ENCODE data around the gene PAX7.

Gene PAX7

DNA sequence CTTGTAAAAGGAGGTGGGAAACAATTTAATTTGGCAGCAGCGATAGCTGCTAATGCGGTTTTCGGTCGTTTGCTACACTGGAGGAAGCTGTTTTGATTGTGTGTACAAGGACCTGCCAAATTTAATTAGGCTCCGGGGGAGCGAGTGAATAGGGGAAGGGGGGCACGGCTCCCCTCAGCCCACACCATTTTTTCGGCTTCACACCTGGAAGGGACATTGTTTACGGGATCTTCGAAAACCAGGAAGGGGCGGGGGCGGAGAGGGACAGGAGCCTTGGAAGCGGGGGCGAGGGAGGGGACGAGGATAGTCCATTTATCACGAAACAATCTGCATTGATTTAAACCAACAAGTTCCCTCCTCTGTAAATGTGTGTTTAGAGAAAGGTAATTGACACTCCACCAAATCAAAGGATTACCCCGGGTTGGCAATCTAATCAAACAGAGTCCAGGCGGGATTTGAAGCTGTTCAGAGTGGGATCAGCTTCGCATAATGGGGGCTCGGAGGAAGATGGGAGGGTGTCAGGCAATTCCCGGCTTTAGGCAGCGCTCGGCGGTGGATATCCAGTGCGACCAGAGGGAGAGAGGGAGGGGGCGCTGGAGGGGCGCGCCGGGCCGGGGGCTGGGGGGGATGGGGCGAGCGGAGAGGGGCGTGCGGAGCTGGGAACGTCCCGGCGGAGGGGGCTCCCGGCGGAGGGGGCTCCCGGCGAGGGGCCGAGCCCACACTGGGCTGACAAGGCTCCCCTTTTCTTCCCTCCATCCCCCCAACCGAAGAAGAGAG, 9.8 kb downstream of the PAX7 start:
- no peak for DNase-seq (ENCODE audit: low spot score)

DNA sequence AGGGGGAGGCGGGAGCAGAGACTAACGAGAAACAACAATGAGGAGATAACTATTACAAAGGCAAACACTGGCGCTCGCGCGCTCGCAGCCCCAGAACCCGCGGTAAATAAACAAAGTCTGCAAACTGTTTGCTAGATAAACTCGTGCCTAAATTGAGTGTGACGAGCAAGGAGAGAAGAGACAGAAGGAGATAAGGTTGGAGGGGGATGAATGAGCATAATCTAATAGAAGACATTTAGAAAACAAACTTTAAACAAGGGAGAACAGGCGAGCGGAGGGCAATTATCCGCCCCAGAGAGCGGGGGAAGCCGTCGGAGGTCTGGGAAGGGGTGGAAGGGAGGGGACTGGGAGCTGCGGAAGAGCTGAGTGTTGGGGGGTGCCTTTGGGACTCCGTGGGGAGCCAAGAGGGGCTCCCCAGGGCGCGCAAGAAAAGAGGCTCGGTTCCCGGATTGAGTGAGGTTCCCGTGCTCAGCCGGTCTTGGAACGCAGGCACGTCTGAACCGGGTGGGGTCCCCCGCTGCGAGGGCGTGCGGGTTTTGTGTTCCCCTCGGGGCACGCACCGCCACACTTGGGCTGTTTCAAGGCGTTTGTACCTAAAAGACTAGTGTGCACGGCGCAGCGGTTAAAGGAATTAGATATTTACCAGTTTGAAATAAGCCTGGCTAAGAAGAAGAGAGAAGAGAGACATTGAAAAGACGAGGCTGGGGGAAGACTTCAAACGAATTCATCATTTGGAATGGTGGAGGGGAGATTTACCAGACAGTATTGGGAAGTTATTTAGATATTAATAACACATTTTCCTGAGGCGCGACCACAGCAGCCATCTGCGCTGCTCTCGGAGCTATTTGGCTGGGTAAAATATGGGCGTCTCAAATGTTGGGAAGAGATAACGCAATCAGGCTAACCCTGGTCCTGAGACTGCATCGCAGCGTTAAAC, 10.6 kb downstream of the PAX7 start:
- no peak for DNase-seq (ENCODE audit: low spot score)

DNA sequence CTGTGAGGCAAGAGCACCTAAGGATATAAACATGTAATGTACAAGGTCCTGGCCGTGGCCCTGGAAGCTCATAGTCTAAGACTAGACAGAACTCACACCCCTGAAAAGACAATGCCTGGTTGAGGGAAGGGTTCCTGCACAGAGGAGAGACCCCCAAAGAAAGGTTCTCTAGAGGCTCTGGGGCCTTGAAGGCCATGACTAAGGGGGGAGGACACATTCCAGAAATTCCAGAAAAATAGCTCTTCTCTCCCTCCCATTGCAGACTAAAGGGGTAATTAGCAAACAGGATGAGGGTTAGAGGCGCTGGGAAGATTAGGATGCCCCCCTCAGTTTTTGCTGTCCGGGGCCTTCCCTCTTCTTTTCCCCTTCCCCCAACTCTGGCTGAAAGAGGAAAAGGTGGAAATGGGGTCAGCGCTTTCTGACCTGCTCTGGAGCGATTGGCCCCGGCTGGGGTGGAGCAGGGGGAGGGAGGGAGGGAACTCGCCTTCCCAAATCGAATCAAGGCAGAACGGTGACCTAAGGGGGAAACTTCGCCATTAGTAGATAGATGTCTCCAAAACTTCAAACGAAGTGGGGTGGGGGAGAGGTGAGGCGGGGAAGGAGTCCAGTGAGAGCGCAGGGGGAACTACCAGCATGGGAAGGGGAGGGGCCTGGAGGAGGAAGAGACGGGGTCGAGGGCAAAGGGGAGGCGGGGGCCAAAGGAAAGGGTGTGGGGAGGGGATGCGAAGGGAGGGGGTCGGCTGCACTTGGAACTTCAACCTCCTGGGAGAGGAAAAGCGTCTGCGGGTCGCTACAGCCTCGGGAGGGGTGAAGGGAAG, 11.8 kb downstream of the PAX7 start:
- no peak for DNase-seq (ENCODE audit: low spot score)

DNA sequence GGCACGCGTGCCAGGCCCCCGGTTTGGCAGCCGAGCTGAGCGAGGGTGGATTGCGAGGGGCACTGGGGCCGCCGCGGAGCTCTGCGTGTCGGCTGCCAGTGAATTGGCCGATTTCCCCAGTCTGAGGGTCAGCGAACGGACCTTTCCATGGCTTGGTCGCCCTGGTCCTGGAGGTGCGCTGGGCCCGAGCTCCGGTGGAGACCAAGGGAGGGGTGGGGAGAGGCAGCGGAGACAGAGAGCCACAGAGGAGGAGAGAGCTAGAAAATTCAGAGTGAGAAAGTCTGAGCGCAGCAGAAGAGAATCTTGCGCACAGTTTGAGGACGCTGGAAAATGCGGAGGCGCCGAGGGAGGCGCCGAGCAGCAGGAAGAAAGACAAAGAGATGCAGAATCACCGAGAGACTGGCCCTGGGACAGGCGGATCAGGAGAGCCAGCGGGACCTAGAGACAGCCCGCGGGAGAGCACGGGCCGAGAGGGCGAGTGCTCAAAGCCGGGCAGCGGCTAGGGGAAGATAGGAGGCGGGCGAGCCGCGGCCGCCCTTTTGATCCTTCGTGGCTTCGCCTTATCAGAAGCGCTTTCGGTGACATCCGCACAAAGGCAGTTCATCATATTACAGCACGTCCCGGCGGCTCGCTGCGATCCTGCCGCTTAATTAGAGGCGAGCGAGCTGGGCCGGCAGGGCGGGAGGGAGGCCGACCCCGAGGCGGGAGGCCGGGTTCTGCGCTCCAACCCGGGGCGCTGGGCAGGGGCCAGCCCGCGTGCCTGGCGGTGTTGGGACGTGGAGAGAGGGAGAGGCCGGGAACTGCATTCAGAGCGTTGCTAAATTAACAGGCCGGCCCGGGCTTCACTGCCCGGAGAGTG, 12.7 kb downstream of the PAX7 start:
- DNase-seq (ENCODE audit: low spot score), result peak; percentile 51

DNA sequence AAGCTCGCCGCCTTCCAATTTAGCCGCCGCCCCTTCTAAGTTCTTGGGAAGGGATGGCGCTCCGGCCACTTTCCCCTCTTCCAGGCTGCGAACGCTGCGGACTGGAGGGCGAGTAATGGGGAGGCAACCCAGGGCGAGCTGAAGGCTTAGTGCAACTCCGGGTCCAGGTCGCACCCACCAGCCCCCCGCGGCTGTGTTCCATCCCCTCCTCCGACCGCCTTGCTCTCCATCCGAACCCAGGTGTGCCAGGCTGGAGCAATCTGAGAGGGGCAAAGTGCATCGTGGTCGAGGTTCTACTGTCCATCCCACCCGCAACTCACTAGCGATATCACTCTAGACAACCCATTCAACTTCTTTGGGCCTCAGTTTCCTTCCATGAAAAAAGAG, 13.4 kb downstream of the PAX7 start:
- DNase-seq (ENCODE audit: low spot score), result no peak

DNA sequence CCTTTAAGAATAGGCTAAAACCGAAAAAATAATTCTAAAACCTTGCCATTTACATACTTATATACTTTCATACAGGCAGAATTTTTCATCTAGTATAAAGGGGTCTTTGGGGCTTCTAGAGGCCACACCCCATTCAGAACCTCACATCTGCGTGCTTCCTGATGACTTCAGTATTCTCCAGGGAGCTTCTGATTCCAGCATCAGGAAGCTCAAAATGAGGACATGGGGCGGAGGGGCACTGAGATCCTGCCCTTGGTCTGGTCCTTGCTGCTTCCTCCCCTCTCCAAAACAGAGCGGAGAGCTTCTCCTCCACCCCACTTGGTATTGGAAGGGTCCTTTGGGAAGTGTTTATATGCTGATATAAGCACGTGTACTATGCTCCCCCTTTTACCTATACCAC, 13.8 kb downstream of the PAX7 start:
- DNase-seq (ENCODE audit: low spot score), result no peak

DNA sequence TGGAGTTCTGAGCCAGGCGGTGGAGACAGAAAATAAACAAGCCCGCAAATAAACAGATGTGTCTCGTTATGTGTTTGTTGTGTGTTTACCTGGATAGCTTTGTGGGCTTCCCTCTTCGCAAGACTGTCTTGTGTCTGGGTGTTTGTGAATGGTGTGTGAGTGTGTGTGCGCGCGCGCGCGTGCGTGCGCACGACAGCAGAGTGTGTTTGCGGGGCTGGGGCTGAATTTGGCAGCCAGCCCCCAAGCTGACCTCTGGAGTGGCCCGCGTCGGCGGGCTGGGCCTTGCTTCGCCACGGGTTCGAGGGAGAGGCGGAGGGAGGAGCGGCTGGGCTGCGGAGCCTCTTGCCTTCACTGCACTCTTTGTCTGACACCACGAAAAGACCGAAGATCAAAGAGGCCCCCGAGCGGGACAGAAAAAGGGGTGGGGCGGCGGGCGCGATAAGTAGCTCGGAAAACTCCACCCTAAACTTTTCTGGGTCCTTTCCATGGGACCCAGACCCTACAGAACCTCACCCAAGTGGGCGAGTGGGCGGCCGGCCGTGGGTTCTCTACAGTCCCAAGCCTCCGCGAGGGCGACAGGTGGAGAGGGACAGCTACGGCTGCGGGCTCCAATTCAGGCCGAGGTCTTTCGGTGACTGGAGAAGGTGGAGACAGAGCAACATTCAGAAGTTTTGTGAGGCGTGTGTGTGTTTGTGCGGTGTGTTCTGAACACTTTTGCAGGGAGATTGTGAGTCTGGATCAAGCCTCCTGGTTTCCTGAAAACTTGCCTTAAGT, 14.5 kb downstream of the PAX7 start:
- DNase-seq (ENCODE audit: low spot score), result no peak

DNA sequence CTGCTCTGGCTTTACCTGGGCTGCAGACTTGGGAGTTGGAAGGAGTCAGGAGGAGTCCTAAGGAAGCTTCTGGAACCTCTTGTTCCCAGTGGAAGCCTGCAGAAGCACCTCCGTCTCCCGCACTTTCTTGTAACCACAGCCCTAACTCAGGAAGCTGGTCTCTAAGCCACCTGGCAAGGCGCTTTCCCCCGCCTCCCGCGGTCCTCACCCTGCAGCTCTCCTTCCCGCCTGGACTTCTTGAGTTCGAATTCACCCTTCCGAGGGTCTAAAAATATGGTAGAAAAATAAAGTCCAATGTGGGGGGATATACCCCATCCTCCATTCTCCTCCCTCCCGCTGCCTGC, 15.1 kb downstream of the PAX7 start:
- DNase-seq (ENCODE audit: low spot score), result no peak

DNA sequence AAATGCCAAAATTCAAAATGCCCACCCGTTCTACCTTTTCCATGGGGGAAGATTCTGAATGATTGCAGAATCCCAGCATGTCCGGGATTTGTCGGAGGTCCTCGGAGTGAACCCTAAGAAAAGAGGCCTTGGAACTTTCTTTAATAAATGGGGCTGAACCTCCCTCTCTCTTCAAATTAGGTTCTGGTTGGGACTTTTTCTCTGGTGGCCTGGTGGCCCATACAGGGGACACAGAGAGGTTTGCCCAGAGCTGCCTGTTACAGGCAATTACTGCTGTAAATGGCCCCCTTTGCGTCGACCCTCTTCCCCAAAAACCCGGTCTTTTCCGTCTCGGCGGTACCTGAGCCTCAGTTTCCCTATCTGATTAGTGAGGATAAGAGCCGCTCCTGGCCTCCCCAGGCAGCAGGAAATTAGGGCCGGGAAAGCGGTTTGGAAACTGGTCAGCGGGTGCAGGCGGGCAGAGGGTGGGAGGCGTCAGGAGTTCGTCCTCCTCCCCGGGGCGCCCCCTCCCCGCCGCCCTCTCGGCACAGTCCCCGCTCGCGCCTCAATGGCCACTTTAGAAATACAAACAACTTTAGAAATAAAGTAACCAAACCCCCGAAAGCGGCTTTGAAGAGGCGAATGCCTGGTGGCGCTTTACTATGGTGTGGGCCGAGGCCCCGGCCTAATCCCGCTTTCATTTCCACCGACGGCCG, 15.6 kb downstream of the PAX7 start:
- DNase-seq (ENCODE audit: low spot score), result no peak

DNA sequence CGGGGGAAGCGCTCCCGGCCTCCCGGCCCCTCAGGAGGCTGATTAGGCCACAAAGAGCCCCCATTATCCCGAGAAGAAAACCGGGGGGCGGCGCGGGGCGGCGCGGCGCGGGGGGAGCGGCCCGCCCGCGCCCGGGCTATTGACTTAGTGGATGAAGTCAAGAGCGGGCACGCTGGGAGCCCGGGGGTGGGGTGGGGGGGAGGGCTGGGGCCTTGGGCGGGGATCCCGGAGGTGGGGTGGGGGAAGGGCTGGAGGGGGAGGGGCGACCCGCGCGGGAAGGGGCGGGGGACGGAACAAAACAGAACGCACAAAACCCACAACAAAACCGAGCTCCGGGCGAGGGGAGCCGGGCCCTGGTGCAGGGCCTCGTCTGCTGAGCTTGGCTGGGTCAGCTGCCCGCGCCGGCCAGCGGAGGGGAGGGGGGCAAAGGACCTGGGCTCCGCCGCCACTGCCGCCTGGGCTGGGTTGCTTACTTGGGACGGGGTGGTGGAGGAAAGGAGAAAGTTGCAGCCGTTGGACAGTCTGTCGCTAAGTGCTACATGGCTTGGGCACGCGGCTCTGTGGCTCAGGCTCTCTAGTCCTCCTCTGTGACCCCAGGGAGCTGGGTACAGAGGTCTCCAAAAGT, 16.3 kb downstream of the PAX7 start:
- DNase-seq (ENCODE audit: low spot score), result no peak

DNA sequence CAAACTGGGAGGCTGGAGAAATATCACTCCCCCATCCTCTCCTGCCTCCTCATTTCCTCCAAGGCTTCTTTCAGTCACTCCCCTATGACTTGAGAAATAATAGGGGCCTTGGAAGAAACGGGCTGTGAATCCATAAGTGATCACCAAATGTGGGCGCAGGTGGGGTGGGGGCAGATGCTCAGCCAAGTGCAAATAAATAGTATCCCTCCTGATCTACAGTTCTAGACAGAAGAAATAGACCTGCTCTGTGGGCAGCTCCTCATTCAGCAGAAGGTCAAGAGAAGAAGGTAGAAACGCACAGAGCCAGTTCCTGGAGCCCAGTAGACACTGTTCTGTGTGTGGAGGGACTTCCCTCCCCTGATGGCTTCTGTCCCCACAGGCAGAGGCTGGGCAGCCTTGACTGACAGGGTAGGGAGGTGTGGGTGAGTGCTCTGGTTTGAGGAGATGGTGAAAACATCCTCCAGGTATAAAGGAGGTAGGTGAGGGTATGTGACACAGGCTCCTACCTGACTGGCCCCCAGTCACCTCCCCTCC, 17.1 kb downstream of the PAX7 start:
- no peak for DNase-seq (ENCODE audit: low spot score)

DNA sequence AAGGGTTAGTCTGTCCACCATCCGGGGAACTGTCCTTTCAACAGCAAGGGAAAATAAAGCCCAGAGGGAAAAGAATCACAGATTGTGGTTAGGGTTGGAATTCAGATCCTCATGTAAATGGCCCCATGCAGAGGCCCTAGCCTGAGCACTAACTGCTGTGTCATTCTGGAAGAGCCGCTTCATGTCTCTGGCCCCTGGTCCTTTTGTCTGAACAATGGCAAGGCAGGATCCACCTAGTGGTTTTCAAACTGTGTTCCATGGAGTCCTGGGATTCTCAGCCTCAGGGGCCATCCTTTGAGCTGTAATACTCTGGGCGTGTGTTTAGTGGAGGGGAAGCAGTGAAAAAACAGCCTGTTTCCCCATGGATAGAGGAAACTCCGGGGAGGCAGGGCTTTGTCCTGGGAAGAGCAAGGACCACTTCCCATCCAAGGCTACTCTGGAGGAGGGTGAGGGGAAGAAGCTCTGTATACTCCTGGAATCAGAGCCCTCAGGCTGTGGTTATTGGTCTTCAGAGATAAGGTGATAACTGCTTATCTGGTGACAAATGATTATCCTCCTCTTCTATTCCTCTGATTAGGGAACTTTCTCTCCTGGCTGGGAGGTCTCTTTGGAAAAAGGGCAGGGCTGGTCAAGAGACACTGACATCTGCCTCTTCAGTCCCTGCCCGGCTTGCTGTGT, 19.2 kb downstream of the PAX7 start:
- no peak for DNase-seq (ENCODE audit: low spot score)

DNA sequence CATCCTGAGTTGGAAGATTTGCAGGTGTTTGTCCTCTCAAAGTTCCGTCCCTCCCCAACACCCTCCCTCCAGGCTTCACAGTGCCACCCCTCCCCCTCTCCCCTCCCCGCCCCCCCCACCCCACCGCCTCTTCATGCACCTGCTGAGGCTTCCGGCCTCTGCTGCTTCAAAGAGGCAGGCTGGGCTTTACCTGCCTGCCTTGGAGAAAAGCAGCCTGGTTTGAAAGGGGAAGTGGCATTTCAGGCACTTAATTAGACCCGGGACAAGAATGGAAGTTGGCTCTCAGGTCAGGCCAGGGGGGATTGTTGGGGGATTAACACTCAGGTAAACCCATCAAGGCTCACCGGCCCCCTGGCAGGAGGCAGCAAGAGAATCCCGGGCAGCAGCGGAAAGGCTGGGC, 21.1 kb downstream of the PAX7 start:
- no peak for DNase-seq (ENCODE audit: low spot score)

DNA sequence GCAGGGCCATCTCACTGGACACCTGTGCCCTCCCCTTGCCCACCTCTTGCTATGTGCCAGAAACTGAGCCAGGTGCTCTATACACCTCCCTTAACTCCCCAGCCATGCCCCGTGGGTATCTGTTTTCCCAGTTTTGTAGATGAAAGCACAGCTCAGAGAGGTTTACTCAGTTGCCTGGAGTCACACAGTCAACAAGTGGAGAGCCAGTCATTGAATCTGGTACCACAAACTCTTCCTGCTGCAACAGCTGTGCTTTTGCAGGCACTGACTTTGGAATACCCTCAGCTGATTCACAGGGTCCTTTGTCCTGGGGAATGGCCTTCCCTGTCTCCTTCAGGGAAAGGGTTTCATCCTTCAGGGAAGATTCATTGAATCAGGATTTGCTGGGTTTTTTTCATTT, 22.1 kb downstream of the PAX7 start:
- no peak for DNase-seq (ENCODE audit: low spot score)

DNA sequence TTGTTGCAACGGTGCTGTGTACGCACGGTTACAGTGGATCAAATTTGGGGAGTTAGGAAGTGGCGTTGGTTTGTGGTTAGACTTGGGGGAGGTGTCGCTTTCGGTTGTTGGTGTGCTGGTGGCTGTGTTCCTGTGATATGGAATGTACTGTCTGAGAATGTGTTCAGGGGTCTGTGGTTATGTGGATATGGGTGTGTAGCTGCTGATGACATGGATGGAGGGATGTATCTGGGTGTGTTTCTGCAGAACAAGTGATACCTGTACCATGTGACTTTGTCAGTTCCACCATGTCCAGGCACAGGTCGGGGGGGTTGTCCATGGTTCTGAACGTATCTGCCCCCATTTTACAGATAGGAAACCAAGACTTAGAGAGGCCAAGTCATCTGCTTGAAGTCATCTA, 22.7 kb downstream of the PAX7 start:
- no peak for DNase-seq (ENCODE audit: low spot score)

DNA sequence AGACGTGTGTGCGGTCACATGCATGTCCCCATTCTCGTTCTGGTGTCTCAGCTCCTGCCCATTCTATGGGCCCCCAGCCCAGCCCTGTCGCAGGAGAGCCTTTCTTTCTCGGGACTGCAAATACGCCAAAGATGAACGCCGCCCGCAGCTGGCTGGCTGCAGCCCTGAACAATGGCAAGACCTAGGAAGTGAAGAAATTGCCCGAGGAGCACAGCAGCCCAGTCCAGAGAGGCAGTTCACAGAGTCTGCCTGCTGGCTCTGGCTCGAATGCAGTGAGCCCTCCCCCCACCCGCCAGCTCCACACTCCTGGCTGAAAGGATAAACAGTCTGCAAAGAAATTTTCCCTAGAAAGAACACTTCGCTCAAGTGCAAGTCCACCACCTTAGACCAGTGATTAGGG, 23.3 kb downstream of the PAX7 start:
- DNase-seq (ENCODE audit: low spot score), result no peak

DNA sequence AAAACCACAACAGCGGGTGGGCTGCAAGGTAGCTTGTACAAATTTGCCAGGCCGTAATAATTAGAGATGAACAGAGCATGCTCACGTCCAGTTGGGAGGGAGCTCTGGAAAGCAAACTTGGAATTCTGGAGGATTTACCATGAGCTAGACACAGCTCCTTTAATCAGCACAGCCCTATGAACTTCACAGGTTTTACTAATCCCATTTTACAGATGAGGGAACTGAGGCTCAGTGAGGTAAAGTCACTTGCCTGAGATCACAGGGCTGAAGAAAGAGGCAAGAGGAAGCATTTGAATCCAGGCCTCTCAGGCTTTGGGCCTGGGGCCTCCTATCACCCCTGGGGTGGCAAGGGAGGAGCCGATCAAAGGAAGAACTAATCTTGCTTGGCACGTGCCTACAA, 24.0 kb downstream of the PAX7 start:
- DNase-seq (ENCODE audit: low spot score), result no peak

DNA sequence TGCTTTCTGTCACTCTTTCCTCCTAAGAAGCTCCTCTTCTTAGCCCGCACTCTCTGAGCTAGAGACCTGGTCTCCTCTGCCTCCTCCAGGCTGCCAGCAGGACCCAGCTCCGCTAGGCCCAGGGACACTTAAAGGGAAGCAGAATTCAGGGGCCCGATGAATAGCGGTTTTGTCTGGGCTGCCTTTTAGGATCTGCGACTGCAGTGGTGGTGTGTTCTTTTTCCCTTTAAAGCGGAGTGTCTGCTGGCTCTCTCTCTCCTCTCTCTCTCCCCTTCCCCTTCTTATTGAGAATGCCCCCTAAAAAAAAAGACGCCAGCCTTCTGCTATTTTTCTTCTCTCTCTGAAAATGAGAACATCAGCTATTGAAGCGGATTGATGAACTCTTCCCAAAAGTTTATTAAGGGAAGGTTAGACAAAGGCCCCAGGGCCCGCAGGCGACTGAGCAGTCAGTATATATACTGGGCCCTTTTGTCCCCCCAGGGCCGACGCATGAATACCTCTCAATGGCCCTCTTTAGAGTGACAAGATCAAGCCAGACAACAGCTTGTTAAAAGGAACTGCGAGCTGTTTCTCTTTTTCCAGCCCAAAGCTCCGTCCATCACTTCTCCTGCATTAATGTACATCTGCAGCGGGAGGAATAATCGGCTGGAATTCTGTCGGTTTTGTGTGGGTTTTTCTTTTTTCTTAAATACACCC, 27.0 kb downstream of the PAX7 start:
- no peak for DNase-seq (ENCODE audit: low spot score)
